Stimulated activated CD4-positive, alpha-beta T cell treated with anti-CD3 and anti-CD28 coated beads, Interleukin-4, amount 100 ng/mL, for 48 hours (primary cell): ENCODE measurements around the gene SLC30A2.

ENCODE experiments used
- DNase-seq, 2 donors: peaks; one replicate each; pipeline ENCODE4 v3.0.0-alpha.2; 2020; ENCODE audit warnings: low read depth in 2 of 2

SLC30A2 gene

GRCh38 chr1:26070296-26070962 lies 24.5 kb upstream of the SLC30A2 start:
- DNase-seq, result no peak

- no peak for DNase-seq
These were observed 24.0 kb upstream of the SLC30A2 start for GRCh38 chr1:26069941-26070295.

GRCh38 chr1:26067432-26067911 lies 21.6 kb upstream of the SLC30A2 start, which contains the start of gene TRIM63:
Gene TRIM63 (minus strand): TSS chr1:26067630. CDS start chr1:26067494, 136 bp downstream.
- DNase-seq, result no peak

- no peak for DNase-seq
These were observed 20.9 kb upstream of the SLC30A2 start for GRCh38 chr1:26066857-26067256.

- DNase-seq, result no peak
These were observed 20.2 kb upstream of the SLC30A2 start for GRCh38 chr1:26066160-26066559.

GRCh38 chr1:26064553-26064952 lies 18.6 kb upstream of the SLC30A2 start:
- DNase-seq, result no peak

- DNase-seq, result no peak
These were observed 15.1 kb upstream of the SLC30A2 start for GRCh38 chr1:26060832-26061574.

GRCh38 chr1:26059906-26060305 lies 14.0 kb upstream of the SLC30A2 start:
- DNase-seq, result no peak

- DNase-seq, result no peak
These were observed 12.2 kb upstream of the SLC30A2 start for GRCh38 chr1:26058052-26058595.

GRCh38 chr1:26057189-26057588 lies 11.3 kb upstream of the SLC30A2 start:
- no peak for DNase-seq

GRCh38 chr1:26055041-26055440 lies 9.1 kb upstream of the SLC30A2 start:
- DNase-seq, result no peak

- no peak for DNase-seq
These were observed 8.0 kb upstream of the SLC30A2 start for GRCh38 chr1:26053718-26054560.

- DNase-seq, result no peak
These were observed 4.3 kb upstream of the SLC30A2 start for GRCh38 chr1:26050248-26050640.

GRCh38 chr1:26049531-26050247 lies 3.8 kb upstream of the SLC30A2 start:
- DNase-seq, result no peak

GRCh38 chr1:26047278-26047874 lies 1.5 kb upstream of the SLC30A2 start:
- no peak for DNase-seq

- DNase-seq, result no peak
These were observed 553 bp upstream of the SLC30A2 start for GRCh38 chr1:26046246-26047095.

GRCh38 chr1:26044971-26045721 lies 772 bp downstream of the SLC30A2 start:
- DNase-seq, result no peak

GRCh38 chr1:26044414-26044813 lies 1.5 kb downstream of the SLC30A2 start:
- DNase-seq, result no peak

- DNase-seq, result no peak
These were observed 2.2 kb downstream of the SLC30A2 start for GRCh38 chr1:26043765-26044164.
